Heart right ventricle (tissue), 16 donors: ENCODE data around the gene HTT. TPM values are rescaled to one million over a fixed set of nuclear protein-coding genes. Genes with fewer than 3 reads are reported as not detected.

Source experiments
- ATAC-seq, 8 donors: fragments of 200-7000 bp; cut with Tn5 transposase; one replicate each; pipeline ENCODE4 v1.9.1; 2020; ENCODE audit warnings: mild to moderate bottlenecking in 8 of 8, moderate library complexity in 8 of 8, moderate number of reproducible peaks in 1 of 8
- DNase-seq, 2 donors: peaks; one replicate each; pipeline ENCODE4 v3.0.0-alpha.2; 2020
- H3K27ac ChIP-seq, 10 donors: fragments of 200-600 bp; sonication (generic) in 2 of 10; one replicate each; pipeline versions ENCODE4 v1.5.0 to v1.8.0; 2020 to 2022; ENCODE audit warnings: mild to moderate bottlenecking in 3 of 10
- H3K27me3 ChIP-seq, 7 donors: fragments of 200-600 bp; one replicate each; pipeline ENCODE4 v1.8.0; 2021 to 2022; ENCODE audit warnings: mild to moderate bottlenecking in 2 of 7
- H3K36me3 ChIP-seq, 9 donors: fragments of 200-600 bp; sonication (generic) in 1 of 9; one replicate each; pipeline versions ENCODE4 v1.5.0 to v1.8.0; 2020 to 2022; ENCODE audit warnings: mild to moderate bottlenecking in 2 of 9
- H3K4me1 ChIP-seq, 9 donors: fragments of 200-600 bp; sonication (generic) in 1 of 9; one replicate each; pipeline versions ENCODE4 v1.5.0 to v1.8.0; 2020 to 2022; ENCODE audit warnings: mild to moderate bottlenecking in 4 of 9
- H3K4me3 ChIP-seq, 10 donors: fragments of 200-600 bp; sonication (generic) in 2 of 10; one replicate each; pipeline versions ENCODE4 v1.5.0 to v1.8.0; 2020 to 2022; ENCODE audit warnings: mild to moderate bottlenecking in 7 of 10, moderate library complexity in 2 of 10
- H3K9me3 ChIP-seq, 11 donors: fragments of 200-600 bp in 10 of 11; sonication (generic) in 2 of 11; one replicate each; pipeline versions ENCODE4 v1.5.0 to v1.8.0; 2013 to 2022; ENCODE audit warnings: mild to moderate bottlenecking in 2 of 11, control low read depth in 1 of 11, moderate library complexity in 1 of 11
- CTCF ChIP-seq, 9 donors: fragments of 200-600 bp; sonication (generic) in 2 of 9; IDR thresholded peaks; one replicate each; pipeline versions ENCODE4 v1.5.0 to v1.8.0; 2021 to 2022; ENCODE audit warnings: antibody characterized with exemption in 9 of 9, mild to moderate bottlenecking in 5 of 9, moderate library complexity in 1 of 9
- WGBS, 2 donors: extraction: QIAGEN DNeasy Blood & Tissue Kit; methylation state at CpG; one replicate each; pipeline ENCODE4 v1.1.7; 2013; ENCODE audit warnings: inconsistent platforms in 1 of 2; 5-methylcytosine and 5-hydroxymethylcytosine counted together
- intact Hi-C, 10 donors: fragments of 100-400 bp; cut with DNase I; formaldehyde crosslinking; loops; one replicate each; pipeline versions ENCODE4 v1.11.1 to v1.14.2; 2022
- polyA plus RNA-seq, 2 donors: library from polyadenylated mRNA; stranded (reverse); fragments of 200-250 nt; gene quantifications; one replicate each; pipeline ENCODE4 v1.2.3, GENCODE V29; 2013
- total RNA-seq, 10 donors: library from RNA; stranded (reverse); fragmentation: NEBNext Ultra II Directional in 3 of 10; extraction: Animal tissue kit (Norgen Biotek cat#: 25700) in 3 of 10; gene quantifications; one replicate each; pipeline versions ENCODE4 v1.2.1 to v1.2.4, GENCODE V29; 2021 to 2023
- donor health status: Arrhythmogenic right ventricular cardiomyopathy.
- donor health status: ischemic (EF 13 %, LVEDD 7.1; RV severe dilation, severe dysfunction).
- donor health status: healthy with polysubstance abuse.
- donor health status: DM: no; HTN: yes; CAD: no.
- donor health status: DM: no; HTN: no; CAD: no.
- donor health status: ischemic (EF 25% LVEDD 6.9; RV normal size, moderate dysfunction).
- donor health status: ischemic (EF 25% LVEDD 5.7; RV mildly dilated, moderate dysfunction).
- donor health status: healthy.
- donor health status: DM: yes; HTN: yes; CAD: no.
- donor health status: Ischemic cardiomyopathy.
- donor health status: ischemic (EF 35%, LVEDD 5.7; RV mildly dilated, moderate dysfunction).
- donor health status: nonischemic (EF 11% LVEDD 7.7; RV severe dilation, severe dysfunction).
- donor health status: DM: yes; HTN: yes; CAD: no.
- donor health status: PGD.
- donor health status: ischemic (EF 29% LVEDD 5.4; RV normal size, mild dysfunction).
- donor health status: nonischemic (EF 23%, LVEDD 6.1; RV moderate dilation, normal function).

The HTT gene
- total and polyA plus RNA-seq, 12 donors, result 6.3 to 34.0 (median 24.1) TPM

- Histone ChIP-seq H3K27ac (no peak overlapping the region), H3K4me3 (no peak overlapping the region), H3K36me3 (no peaks in the 10 kb centered on the region), H3K9me3 (peaks cover 0 to 13% (median 0%) of the 10 kb centered on the region in 11 donors), H3K27me3 (peaks cover 0 to 17% (median 9%) of the 10 kb centered on the region in 7 donors), H3K4me1 (peaks cover 0 to 26% (median 20%) of the 10 kb centered on the region in 9 donors)
- intact Hi-C loops, result loop anchor here in 1 of 10 donors (10.0 kb wide), 1 partner anchor 480 kb away; the partner anchor contains the start of gene ADRA2C
- TF ChIP-seq CTCF (IDR thresholded peaks at IDR 0.05), result no peak
- ATAC-seq (no peak), DNase-seq (no peak)
- 78 to 85% methylated on average over 24 of the region's 24 CpGs for WGBS, 2 donors
Observed at GRCh38 chr4:3284734-3285557, 210.5 kb downstream of the HTT start.

DNA sequence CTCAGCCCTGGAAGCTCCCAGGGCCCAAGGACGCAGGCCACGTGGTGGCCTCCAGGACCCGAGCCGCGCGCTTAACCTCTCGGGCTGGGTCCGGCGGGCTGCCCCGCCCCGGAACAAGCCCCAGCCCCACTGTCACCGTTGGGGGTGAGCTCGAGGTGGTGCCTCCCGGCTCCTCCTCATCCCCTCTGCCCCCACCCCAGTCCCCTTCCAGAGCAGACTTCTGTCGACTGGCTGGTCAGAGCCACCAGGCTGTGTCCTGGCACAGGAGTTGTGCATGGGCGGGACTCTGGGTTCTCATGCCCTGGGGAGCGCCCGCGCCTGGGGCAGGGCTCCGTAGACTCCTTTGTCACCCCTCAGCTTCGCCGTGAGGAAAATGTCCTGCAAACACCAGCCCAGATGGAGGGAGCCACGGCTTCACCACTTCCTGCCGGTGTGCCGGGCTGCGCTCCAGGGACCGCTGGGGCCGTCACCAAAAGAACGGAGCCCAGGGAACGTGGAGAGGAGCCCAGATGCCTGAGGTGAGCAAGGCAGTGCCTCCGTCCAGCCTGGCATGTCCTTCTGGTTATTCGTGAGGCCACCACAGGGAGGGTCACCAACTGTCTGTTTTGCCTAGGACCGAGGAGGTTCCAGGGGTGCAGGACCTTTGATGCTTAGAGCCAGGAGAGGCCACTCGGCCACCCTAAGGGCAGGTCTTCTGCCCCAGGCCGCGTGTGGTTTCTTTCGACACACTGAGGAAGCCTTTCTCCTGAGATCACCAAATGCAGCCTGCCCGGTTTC, 211.3 kb downstream of the HTT start:
- no peaks in the 10 kb centered on the region for H3K36me3 ChIP-seq
- no peak for TF ChIP-seq CTCF (IDR thresholded peaks at IDR 0.05)
- DNase-seq, result no peak
- H3K9me3 ChIP-seq, result peaks cover 0 to 13% (median 0%) of the 10 kb centered on the region in 11 donors
- peaks cover 0 to 31% (median 20%) of the 10 kb centered on the region in 9 donors for H3K4me1 ChIP-seq
- WGBS, 2 donors, result 75 to 83% methylated on average over 37 to 38 of the region's 38 CpGs
- no peak overlapping the region for H3K27ac ChIP-seq
- peak in 1 of 8 donors; percentile 25 for ATAC-seq
- H3K27me3 ChIP-seq, result peaks cover 0 to 17% (median 9%) of the 10 kb centered on the region in 7 donors
- intact Hi-C loops, result loop anchor here in 1 of 10 donors (10.0 kb wide), 1 partner anchor 479 kb away; the partner anchor contains the start of gene ADRA2C
- no peak overlapping the region for H3K4me3 ChIP-seq

DNA sequence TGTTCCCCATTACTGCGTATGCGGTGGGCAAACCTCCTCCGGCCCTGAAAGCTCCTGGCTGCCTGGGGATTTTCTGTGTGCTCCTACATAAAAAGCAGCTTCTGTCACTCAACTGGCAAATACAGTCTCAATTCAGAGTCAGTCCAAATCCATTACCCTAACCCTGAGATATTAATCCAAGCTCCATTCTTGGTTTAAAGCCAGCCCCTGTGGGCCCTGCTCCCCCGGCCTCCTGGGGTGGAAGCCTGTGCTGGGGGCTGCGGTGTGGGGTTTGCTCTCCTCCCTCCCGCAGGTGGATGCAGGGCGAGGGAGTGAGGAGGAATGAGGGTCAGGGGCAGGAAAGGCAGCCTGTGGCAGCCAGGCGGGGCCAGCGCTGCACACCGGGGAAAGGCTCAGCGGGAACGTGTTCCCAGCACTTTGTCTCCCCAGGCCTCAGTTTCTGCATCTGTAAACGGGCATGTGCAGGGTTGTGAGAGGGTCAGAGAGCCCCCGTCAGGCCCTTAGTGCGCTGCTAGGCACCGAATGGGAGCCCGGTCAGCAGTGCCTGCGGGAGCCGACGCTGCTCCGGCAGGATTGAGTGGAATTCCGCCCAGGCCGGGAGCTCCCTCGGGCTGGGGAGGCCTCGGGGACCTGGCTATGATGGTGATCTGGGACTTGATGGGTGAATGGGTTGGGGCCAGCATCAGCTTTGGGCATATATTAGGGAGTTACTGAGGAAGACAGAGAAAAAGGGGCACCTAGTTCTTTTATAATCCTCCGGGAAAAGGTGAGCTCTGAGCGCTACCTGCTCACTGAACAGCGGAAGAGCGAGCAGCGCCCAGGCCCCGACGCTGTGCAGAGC, 212.1 kb downstream of the HTT start:
- no peak overlapping the region for H3K27ac ChIP-seq
- WGBS, 2 donors, result 79 to 84% methylated on average over 32 of the region's 32 CpGs
- TF ChIP-seq CTCF (IDR thresholded peaks at IDR 0.05), result no peak
- DNase-seq (no peak), ATAC-seq (no peak)
- H3K4me1 ChIP-seq, result peaks cover 5 to 39% (median 25%) of the 10 kb centered on the region in 9 donors
- peaks cover 0 to 10% (median 0%) of the 10 kb centered on the region in 11 donors for H3K9me3 ChIP-seq
- H3K4me3 ChIP-seq, result no peak overlapping the region
- peaks cover 0 to 18% (median 9%) of the 10 kb centered on the region in 7 donors for H3K27me3 ChIP-seq
- no peaks in the 10 kb centered on the region for H3K36me3 ChIP-seq
- intact Hi-C loops, result loop anchor here in 1 of 10 donors (10.0 kb wide), 1 partner anchor 478 kb away; the partner anchor contains the start of gene ADRA2C
